Measurements from ENCODE around the gene HSH2D. TPM values are rescaled to one million over a fixed set of nuclear protein-coding genes. Genes with fewer than 3 reads are reported as not detected.

HSH2D gene
- total and polyA plus RNA-seq, 2 of the 13 experiments (the other 11 are each of a cell fraction or from before 2014, with no cell fraction given), result 0.69 to 3.2 TPM

DNA sequence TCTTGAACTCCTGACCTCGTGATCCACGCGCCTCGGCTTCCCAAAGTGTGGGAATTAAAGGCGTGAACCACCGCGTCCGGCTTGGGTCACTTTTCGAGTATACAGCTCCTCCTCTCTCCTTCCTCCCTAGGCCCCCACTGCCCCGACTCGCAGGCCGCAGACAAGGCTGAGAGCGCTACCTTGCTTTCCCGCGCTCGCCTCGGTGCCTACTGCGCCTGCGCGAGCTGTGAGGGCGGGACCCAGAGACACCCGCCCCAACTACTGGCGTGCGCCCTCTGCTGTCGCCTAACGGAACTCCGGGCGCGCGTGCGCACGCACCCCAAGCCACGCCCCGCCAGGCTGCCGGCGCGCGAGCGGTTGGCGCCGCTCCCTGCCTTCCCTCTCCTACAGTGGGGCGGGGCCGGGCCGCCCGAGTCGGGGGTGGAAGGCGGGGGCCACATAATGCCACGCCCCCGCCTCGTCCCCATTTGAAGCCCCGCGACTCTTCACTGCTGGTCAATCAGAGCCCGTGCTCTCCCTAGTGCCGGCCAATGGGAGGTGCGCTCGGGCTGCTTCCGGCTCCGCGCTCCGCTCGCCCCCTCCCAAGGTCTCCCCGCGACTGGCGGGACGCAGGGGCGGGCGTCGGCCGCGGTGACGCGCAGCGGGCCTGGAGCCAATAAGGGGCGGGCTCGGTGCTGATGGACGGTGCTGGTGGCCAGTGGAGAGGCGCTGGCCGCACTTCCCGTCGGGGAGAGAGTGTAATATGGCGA is 32.2 kb upstream of the HSH2D start, which contains the start of gene RAB8A (continued):
- TF ChIP-seq, protein P1, sequence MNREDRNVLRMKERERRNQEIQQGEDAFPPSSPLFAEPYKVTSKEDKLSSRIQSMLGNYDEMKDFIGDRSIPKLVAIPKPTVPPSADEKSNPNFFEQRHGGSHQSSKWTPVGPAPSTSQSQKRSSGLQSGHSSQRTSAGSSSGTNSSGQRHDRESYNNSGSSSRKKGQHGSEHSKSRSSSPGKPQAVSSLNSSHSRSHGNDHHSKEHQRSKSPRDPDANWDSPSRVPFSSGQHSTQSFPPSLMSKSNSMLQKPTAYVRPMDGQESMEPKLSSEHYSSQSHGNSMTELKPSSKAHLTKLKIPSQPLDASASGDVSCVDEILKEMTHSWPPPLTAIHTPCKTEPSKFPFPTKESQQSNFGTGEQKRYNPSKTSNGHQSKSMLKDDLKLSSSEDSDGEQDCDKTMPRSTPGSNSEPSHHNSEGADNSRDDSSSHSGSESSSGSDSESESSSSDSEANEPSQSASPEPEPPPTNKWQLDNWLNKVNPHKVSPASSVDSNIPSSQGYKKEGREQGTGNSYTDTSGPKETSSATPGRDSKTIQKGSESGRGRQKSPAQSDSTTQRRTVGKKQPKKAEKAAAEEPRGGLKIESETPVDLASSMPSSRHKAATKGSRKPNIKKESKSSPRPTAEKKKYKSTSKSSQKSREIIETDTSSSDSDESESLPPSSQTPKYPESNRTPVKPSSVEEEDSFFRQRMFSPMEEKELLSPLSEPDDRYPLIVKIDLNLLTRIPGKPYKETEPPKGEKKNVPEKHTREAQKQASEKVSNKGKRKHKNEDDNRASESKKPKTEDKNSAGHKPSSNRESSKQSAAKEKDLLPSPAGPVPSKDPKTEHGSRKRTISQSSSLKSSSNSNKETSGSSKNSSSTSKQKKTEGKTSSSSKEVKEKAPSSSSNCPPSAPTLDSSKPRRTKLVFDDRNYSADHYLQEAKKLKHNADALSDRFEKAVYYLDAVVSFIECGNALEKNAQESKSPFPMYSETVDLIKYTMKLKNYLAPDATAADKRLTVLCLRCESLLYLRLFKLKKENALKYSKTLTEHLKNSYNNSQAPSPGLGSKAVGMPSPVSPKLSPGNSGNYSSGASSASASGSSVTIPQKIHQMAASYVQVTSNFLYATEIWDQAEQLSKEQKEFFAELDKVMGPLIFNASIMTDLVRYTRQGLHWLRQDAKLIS (CRISPR knock-in tag; IDR thresholded peaks at IDR 0.05), result no peak
- TF ChIP-seq KDM3A (CRISPR knock-in tag; IDR thresholded peaks at IDR 0.05; ENCODE audit: low read depth) (peak; percentile 76; the same call in 1 of the 2 replicates), REL (CRISPR knock-in tag; conservative IDR thresholded peaks at IDR 0.05) (peak; percentile 69; the same call in 1 of the 2 replicates), SRY (CRISPR knock-in tag; IDR thresholded peaks at IDR 0.05) (0 out of 2 replicates have a peak, but pooled peaks have one; percentile 68), CREM (IDR thresholded peaks at IDR 0.05) (peak; percentile 49; the same call in 1 of the 2 replicates), CREM (CRISPR knock-in tag; IDR thresholded peaks at IDR 0.05) (no peak), ZFP36L1 (CRISPR knock-in tag; IDR thresholded peaks at IDR 0.05) (0 out of 2 replicates have a peak, but pooled peaks have one; percentile 66), ZSCAN12 (CRISPR knock-in tag; IDR thresholded peaks at IDR 0.05) (peak; percentile 52; the same call in 1 of the 2 replicates), GATAD2A (CRISPR knock-in tag; IDR thresholded peaks at IDR 0.05) (no peak), ZNF776 (CRISPR knock-in tag; IDR thresholded peaks at IDR 0.05) (peak; percentile 92), KMT2A (CRISPR knock-in tag; IDR thresholded peaks at IDR 0.05) (0 out of 2 replicates have a peak, but pooled peaks have one; percentile 60), DR1 (CRISPR knock-in tag; IDR thresholded peaks at IDR 0.05) (peak; percentile 54; the same call in 1 of the 2 replicates), RXRB (CRISPR knock-in tag; IDR thresholded peaks at IDR 0.05; ENCODE audit: borderline replicate concordance) (no peak)
- TF ChIP-seq, protein P2, sequence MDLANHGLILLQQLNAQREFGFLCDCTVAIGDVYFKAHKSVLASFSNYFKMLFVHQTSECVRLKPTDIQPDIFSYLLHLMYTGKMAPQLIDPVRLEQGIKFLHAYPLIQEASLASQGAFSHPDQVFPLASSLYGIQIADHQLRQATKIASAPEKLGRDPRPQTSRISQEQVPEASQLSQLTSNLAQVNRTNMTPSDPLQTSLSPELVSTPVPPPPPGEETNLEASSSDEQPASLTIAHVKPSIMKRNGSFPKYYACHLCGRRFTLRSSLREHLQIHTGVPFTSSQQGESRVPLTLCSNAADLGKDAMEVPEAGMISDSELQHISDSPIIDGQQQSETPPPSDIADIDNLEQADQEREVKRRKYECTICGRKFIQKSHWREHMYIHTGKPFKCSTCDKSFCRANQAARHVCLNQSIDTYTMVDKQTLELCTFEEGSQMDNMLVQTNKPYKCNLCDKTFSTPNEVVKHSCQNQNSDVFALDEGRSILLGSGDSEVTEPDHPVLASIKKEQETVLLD (CRISPR knock-in tag; IDR thresholded peaks at IDR 0.05; ENCODE audit: low read depth), result peak; percentile 52; the same call in 1 of the 2 replicates
- TF ChIP-seq, protein P3, sequence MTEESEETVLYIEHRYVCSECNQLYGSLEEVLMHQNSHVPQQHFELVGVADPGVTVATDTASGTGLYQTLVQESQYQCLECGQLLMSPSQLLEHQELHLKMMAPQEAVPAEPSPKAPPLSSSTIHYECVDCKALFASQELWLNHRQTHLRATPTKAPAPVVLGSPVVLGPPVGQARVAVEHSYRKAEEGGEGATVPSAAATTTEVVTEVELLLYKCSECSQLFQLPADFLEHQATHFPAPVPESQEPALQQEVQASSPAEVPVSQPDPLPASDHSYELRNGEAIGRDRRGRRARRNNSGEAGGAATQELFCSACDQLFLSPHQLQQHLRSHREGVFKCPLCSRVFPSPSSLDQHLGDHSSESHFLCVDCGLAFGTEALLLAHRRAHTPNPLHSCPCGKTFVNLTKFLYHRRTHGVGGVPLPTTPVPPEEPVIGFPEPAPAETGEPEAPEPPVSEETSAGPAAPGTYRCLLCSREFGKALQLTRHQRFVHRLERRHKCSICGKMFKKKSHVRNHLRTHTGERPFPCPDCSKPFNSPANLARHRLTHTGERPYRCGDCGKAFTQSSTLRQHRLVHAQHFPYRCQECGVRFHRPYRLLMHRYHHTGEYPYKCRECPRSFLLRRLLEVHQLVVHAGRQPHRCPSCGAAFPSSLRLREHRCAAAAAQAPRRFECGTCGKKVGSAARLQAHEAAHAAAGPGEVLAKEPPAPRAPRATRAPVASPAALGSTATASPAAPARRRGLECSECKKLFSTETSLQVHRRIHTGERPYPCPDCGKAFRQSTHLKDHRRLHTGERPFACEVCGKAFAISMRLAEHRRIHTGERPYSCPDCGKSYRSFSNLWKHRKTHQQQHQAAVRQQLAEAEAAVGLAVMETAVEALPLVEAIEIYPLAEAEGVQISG (CRISPR knock-in tag; IDR thresholded peaks at IDR 0.05), result peak; percentile 63
- TF ChIP-seq, protein P4, sequence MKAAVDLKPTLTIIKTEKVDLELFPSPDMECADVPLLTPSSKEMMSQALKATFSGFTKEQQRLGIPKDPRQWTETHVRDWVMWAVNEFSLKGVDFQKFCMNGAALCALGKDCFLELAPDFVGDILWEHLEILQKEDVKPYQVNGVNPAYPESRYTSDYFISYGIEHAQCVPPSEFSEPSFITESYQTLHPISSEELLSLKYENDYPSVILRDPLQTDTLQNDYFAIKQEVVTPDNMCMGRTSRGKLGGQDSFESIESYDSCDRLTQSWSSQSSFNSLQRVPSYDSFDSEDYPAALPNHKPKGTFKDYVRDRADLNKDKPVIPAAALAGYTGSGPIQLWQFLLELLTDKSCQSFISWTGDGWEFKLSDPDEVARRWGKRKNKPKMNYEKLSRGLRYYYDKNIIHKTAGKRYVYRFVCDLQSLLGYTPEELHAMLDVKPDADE (CRISPR knock-in tag; IDR thresholded peaks at IDR 0.05), result no peak
- TF ChIP-seq, protein P5, sequence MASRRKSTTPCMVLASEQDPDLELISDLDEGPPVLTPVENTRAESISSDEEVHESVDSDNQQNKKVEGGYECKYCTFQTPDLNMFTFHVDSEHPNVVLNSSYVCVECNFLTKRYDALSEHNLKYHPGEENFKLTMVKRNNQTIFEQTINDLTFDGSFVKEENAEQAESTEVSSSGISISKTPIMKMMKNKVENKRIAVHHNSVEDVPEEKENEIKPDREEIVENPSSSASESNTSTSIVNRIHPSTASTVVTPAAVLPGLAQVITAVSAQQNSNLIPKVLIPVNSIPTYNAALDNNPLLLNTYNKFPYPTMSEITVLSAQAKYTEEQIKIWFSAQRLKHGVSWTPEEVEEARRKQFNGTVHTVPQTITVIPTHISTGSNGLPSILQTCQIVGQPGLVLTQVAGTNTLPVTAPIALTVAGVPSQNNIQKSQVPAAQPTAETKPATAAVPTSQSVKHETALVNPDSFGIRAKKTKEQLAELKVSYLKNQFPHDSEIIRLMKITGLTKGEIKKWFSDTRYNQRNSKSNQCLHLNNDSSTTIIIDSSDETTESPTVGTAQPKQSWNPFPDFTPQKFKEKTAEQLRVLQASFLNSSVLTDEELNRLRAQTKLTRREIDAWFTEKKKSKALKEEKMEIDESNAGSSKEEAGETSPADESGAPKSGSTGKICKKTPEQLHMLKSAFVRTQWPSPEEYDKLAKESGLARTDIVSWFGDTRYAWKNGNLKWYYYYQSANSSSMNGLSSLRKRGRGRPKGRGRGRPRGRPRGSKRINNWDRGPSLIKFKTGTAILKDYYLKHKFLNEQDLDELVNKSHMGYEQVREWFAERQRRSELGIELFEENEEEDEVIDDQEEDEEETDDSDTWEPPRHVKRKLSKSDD (CRISPR knock-in tag; IDR thresholded peaks at IDR 0.05; ENCODE audit: low read depth), result peak; percentile 77
